Measurements from ENCODE around the gene ACMSD. TPM values are rescaled to one million over a fixed set of nuclear protein-coding genes. Genes with fewer than 3 reads are reported as not detected.

Gene ACMSD
- total and polyA plus RNA-seq, 2 experiments from 2014 or later, result 6.7 to 8.6 TPM

DNA sequence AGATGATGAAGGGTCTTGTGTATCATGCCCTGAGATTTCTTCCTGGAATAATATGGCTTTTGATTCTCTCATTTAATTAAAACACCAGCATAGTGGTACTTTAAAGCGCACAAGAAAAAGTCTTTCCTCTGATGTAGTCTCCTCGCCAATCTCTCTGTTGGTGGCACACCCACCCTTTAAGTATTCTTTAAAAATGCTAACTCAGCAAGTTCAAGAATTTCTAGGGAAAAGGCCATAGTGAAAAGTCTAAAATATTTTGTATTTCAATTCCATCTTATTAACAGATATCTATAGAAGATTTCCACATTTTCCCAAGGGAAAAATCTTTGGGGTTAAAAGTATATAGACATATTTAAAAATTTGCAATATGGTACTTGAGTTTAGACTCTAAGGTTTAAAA lies 34.7 kb downstream of the ACMSD start:
- Histone ChIP-seq H3K27ac (no peak overlapping the region), H3K9me3 (ENCODE audit: low read depth) (no peaks in the 10 kb centered on the region), H4K20me1 (ENCODE audit: insufficient read depth, poor library complexity, severe bottlenecking) (no peaks in the 10 kb centered on the region), H3K27me3 (no peaks in the 10 kb centered on the region), H3K4me2 (no peak overlapping the region), H3K9me2 (replicated peaks; ENCODE audit: insufficient read depth) (no peaks in the 10 kb centered on the region), H3K79me2 (no peaks in the 10 kb centered on the region), H3K36me3 (replicated peaks; ENCODE audit: insufficient read depth, low read depth) (no peaks in the 10 kb centered on the region), H3K4me3 (no peak overlapping the region), H2AFZ (no peak overlapping the region), H3K4me1 (ENCODE audit: insufficient read depth) (no peaks in the 10 kb centered on the region)
- 98% methylated on average over 2 of the region's 2 CpGs for WGBS (ENCODE audit: low lambda C conversion rate, missing lambda C conversion rate)
- no peak for DNase-seq (ENCODE audit: low spot score)
- TF ChIP-seq EZH2phosphoT487 (IDR thresholded peaks at IDR 0.05; ENCODE audit: low read depth, severe bottlenecking, unreplicated experiment) (no peak), CTCF (IDR thresholded peaks at IDR 0.05; ENCODE audit: poor library complexity) (no peak), EZH2 (IDR thresholded peaks at IDR 0.05; ENCODE audit: borderline replicate concordance) (no peak)

GRCh38 chr2:134875309-134875708 lies 36.9 kb downstream of the ACMSD start:
- no peak overlapping the region for H3K4me2 ChIP-seq
- TF ChIP-seq CTCF (IDR thresholded peaks at IDR 0.05; ENCODE audit: poor library complexity), result no peak
- TF ChIP-seq EZH2 (IDR thresholded peaks at IDR 0.05; ENCODE audit: borderline replicate concordance), result no peak
- no peak for TF ChIP-seq EZH2phosphoT487 (IDR thresholded peaks at IDR 0.05; ENCODE audit: low read depth, severe bottlenecking, unreplicated experiment)
- no peaks in the 10 kb centered on the region for H3K9me3 ChIP-seq (ENCODE audit: low read depth)
- no peak overlapping the region for H3K4me3 ChIP-seq
- no peak overlapping the region for H3K27ac ChIP-seq
- no peaks in the 10 kb centered on the region for H3K4me1 ChIP-seq (ENCODE audit: insufficient read depth)
- no peak for DNase-seq (ENCODE audit: low spot score)
- 89% methylated on average over 1 of the region's 1 CpG for WGBS (ENCODE audit: low lambda C conversion rate, missing lambda C conversion rate)
- no peaks in the 10 kb centered on the region for H3K36me3 ChIP-seq (replicated peaks; ENCODE audit: insufficient read depth, low read depth)
- H2AFZ ChIP-seq, result no peak overlapping the region
- no peaks in the 10 kb centered on the region for H3K79me2 ChIP-seq
- H3K9me2 ChIP-seq (replicated peaks; ENCODE audit: insufficient read depth), result no peaks in the 10 kb centered on the region
- H3K27me3 ChIP-seq, result no peaks in the 10 kb centered on the region
- no peaks in the 10 kb centered on the region for H4K20me1 ChIP-seq (ENCODE audit: insufficient read depth, poor library complexity, severe bottlenecking)

- TF ChIP-seq CTCF (IDR thresholded peaks at IDR 0.05; ENCODE audit: poor library complexity), result no peak
- no peak for TF ChIP-seq EZH2phosphoT487 (IDR thresholded peaks at IDR 0.05; ENCODE audit: low read depth, severe bottlenecking, unreplicated experiment)
- no peak for TF ChIP-seq EZH2 (IDR thresholded peaks at IDR 0.05; ENCODE audit: borderline replicate concordance)
- no peak overlapping the region for H3K27ac ChIP-seq
- DNase-seq (ENCODE audit: low spot score), result no peak
- no peak overlapping the region for H2AFZ ChIP-seq
- no peaks in the 10 kb centered on the region for H4K20me1 ChIP-seq (ENCODE audit: insufficient read depth, poor library complexity, severe bottlenecking)
- H3K79me2 ChIP-seq, result no peaks in the 10 kb centered on the region
- H3K4me3 ChIP-seq, result no peak overlapping the region
- H3K9me2 ChIP-seq (replicated peaks; ENCODE audit: insufficient read depth), result no peaks in the 10 kb centered on the region
- H3K36me3 ChIP-seq (replicated peaks; ENCODE audit: insufficient read depth, low read depth), result no peaks in the 10 kb centered on the region
- H3K4me2 ChIP-seq, result no peak overlapping the region
- H3K4me1 ChIP-seq (ENCODE audit: insufficient read depth), result no peaks in the 10 kb centered on the region
- H3K9me3 ChIP-seq (ENCODE audit: low read depth), result no peaks in the 10 kb centered on the region
- H3K27me3 ChIP-seq, result no peaks in the 10 kb centered on the region
Observed at GRCh38 chr2:134882773-134883172, 44.4 kb downstream of the ACMSD start.
